Activated CD4-positive, alpha-beta T cell treated with anti-CD3 and anti-CD28 coated beads, Interleukin-2, amount 10 ng/mL, durations not matched to agents 24 days and 14 days (primary cell): Measurements from ENCODE around the gene SNAPC1. TPM values are rescaled to one million over a fixed set of nuclear protein-coding genes. Genes with fewer than 3 reads are reported as not detected.

Source experiments
- DNase-seq: peaks from one replicate; pipeline ENCODE4 v3.0.0; 2022
- H3K27ac Mint-ChIP-seq: one replicate; pipeline ENCODE4 v1.8.0; 2022; ENCODE audit warnings: mild to moderate bottlenecking, mixed read lengths
- H3K27me3 Mint-ChIP-seq: one replicate; pipeline ENCODE4 v1.8.0; 2022; ENCODE audit warnings: mixed read lengths
- H3K36me3 Mint-ChIP-seq: one replicate; pipeline ENCODE4 v1.8.0; 2022; ENCODE audit warnings: low read depth, mild to moderate bottlenecking, mixed read lengths
- H3K4me1 Mint-ChIP-seq: one replicate; pipeline ENCODE4 v1.8.0; 2021; ENCODE audit warnings: mixed read lengths
- H3K4me3 Mint-ChIP-seq: one replicate; pipeline ENCODE4 v1.8.0; 2022; ENCODE audit warnings: mild to moderate bottlenecking, moderate library complexity, mixed read lengths
- H3K9me3 Mint-ChIP-seq: one replicate; pipeline ENCODE4 v1.8.0; 2021; ENCODE audit warnings: mixed read lengths
- intact Hi-C: fragments of 100-400 bp; cut with micrococcal nuclease; formaldehyde crosslinking; loops from one replicate; pipeline ENCODE4 v1.15.1; 2023
- total RNA-seq: library from RNA; stranded (reverse); gene quantifications from 2 replicates; pipeline ENCODE4 v1.2.3, GENCODE V29; 2022

Gene SNAPC1
- total RNA-seq, 1 donor from 2014 or later = 12.3 TPM

DNA sequence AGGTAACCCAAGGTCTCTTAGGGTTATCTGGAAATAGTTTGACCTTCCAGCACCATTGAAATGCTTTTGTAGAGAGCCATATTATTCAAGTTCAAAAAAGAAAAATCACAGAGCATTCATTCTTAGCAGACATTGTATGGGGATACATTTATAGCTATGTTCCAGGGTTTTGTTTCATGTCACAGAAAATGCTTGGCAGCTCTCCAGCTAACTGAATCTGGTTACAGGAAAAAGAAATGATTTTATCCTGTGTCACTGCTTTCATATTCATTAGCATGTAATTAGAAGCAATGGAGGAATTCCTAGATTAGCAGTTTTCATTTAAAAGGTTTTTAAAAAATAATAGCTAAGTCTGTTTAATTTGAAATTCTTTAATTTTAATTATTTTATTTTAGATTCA lies 78.9 kb downstream of the SNAPC1 start:
- DNase-seq = no peak
- no peak overlapping the region for H3K27ac Mint-ChIP-seq
- no peak overlapping the region for H3K4me3 Mint-ChIP-seq
- H3K4me1 Mint-ChIP-seq = peaks cover 11% of the 10 kb centered on the region
- no peaks in the 10 kb centered on the region for H3K36me3 Mint-ChIP-seq
- H3K27me3 Mint-ChIP-seq = peaks cover 37% of the 10 kb centered on the region
- H3K9me3 Mint-ChIP-seq = peaks cover 3% of the 10 kb centered on the region
- intact Hi-C loops = no loop called here

Other genes with a start within 250 kb of the SNAPC1 start
- 175 and 181 TPM in 2 replicates for gene HIF1A, start 66.9 kb upstream of the SNAPC1 start, total RNA-seq
- not detected in 2 replicates for gene SYT16, start 50.3 kb downstream of the SNAPC1 start, total RNA-seq